Brain pericyte (primary cell): ENCODE results near the gene SAG.

Experiments used
- DNase-seq: peaks from one replicate; pipeline ENCODE4 v3.0.0-alpha.2; 2012; ENCODE audit warnings: low read depth, low spot score

Gene SAG

DNA sequence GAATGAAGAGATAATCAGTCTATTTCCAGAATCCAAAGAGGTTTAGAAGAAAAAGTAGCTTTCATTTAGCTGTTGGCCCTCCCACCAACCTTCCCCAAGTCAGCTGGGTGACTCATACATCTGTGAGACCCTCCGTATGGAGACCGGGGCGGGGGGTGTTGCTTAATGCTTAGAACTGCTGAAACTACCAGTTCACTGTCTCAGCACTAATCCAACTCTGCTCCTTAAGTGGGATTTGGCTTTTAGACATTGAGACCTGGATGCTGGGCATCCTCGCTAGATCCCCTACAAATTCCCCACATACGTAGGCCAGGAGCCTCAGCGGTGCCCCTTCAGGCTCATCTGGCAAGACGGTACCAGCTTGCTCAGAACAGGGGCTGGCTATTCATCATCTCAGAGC, at the start of gene SAG:
Gene SAG, plus strand, starts transcription at position 252 of the 400 bp plus-strand sequence. CDS start 1,374 bp downstream, outside the sequence.
- no peak for DNase-seq

DNA sequence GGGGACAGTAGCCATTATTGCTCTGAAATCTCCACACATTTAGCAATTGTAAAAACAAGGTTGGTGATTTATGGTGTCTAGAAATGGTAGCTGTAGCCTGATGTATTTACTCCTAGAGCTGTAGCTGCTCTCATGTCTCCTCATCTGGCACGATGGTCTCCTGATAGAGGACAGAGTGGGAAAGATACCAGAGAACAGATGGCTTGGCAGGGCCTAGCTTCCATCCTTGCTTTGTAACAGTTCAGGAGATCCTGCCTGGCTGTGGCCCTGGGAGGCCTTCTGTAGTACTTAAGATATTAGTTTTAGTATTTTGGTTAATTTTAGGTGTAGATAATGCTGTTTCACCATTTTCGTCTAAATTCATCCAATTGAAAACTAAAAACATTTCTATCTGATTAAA, 49.4 kb upstream of the SAG start:
- no peak for DNase-seq

DNA sequence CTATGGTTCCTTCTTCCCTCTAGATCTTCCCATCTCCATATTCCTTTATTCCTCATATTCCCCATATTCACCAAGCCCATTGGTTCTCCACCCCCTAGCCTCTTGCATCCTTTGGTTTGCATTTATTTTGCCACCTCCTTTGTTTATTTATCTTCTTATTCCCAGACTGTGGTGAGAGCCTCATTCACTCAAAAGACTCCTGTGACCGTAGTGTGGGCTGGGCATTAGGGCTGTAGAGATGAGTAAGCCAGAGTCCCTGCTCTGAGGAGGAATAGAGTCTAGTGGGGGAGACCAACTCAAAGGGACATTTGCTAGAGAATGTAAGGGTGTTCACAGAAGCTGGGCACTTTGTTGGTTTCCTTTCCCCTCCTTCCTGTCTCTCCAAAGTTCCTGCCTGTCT, 47.9 kb upstream of the SAG start:
- DNase-seq, result no peak

GRCh38 chr2:233260661-233261060, 47.0 kb upstream of the SAG start:
- DNase-seq, result no peak

- DNase-seq, result no peak
These were observed 45.6 kb upstream of the SAG start for GRCh38 chr2:233261819-233262555.

DNA sequence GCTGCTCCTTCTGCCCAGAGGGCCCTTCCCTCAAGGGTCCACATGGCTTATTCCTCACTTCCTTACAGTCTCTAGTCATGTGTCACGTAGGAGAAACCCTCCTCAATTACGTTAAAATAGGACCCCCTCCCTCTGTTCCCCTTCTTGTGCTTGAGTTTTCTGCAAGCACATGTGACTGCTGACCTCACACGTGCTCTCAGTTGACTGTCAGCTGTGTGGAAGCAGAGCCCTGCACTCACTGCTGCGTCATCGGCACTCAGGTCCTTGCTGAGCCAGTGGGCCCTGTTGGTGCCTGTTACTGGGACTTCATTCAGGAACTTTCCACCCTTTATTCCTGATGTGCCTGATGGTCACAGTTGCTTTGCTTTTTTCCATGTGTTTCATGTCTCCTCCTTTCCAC, 45.1 kb upstream of the SAG start:
- no peak for DNase-seq

- no peak for DNase-seq
These were observed 44.5 kb upstream of the SAG start for GRCh38 chr2:233263045-233263570.

GRCh38 chr2:233264667-233265066, 42.9 kb upstream of the SAG start:
- DNase-seq, result no peak

GRCh38 chr2:233265899-233266431, 41.7 kb upstream of the SAG start:
- no peak for DNase-seq

GRCh38 chr2:233266481-233266880, 41.1 kb upstream of the SAG start:
- DNase-seq, result no peak

GRCh38 chr2:233267516-233268245, 39.9 kb upstream of the SAG start:
- no peak for DNase-seq

DNA sequence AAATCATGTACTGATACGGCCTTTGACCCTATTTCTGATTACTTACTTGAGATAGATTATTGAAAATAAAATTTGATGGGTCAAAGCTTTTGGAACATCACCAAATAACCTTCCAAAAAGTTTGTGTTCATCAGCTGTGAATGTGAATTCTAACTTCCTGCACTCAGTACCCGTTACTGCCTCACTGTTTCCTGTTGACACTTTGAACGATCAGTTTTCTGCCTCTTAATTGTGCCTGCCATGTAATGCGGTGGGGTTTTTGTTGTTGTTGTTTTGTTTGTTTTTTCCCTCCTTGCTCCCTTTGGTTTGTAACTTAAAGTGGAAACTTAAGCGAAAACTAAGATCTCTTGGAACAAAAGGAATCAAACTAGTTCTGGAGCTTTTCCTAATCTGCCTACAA, 37.2 kb upstream of the SAG start:
- no peak for DNase-seq

GRCh38 chr2:233270951-233271350, 36.7 kb upstream of the SAG start:
- DNase-seq, result no peak

DNA sequence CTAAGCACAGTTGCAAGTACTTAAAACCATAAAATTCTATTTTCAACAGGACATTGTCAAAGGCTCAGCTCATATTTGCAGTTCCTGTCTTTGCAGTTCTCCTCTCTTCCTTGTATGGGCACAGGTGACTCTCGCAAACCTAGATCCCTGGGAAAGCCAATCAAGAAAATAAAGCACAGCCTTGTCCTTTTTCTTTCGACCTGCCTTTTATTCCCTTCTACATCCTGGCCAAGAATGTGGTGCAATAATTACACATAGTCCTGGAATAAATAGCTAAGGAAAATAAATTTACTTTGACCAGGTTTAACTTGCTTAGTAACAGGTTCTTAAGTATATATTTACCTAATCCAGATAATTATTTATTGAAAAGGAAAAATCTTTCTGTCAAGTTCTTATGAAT, 35.9 kb upstream of the SAG start:
- DNase-seq, result no peak

DNA sequence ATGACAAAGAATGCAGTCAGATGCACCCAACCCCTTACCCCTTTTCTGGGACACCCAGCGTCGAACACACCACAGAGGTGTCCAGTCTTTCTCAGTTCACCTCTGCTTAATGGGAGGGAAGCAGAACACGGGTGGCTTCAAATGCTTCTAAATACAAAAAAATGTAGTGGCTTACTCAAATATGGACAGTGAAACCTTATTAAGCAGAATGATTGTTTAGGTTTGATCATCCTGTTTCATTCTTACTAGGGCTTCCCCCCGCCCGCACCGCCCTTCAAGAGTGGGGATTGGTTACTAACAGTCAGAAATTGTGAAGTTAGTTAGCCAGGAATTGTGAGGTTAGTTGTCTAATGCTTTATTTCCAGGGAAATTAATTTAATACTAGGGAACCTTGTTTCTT, 34.5 kb upstream of the SAG start:
- DNase-seq, result no peak

DNA sequence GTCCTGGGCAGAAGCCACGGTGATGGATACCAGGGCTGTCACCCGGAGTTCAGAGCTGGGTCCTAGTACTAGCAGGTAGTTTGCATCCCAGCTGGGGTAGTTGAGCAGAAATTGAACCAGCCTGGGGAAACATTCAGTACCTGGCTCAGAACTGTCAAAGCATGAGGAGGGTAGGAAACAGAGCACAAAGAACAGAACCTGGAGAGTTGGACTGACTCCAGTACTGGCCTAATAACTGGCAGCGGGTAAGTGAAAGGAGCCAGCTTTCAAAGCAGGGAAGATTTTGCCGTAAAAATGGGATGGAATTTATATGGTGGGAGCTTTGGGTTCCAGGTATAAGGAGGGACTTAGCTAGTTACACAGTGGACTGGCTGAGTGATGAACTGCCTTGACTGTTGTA, 32.4 kb upstream of the SAG start:
- no peak for DNase-seq

DNA sequence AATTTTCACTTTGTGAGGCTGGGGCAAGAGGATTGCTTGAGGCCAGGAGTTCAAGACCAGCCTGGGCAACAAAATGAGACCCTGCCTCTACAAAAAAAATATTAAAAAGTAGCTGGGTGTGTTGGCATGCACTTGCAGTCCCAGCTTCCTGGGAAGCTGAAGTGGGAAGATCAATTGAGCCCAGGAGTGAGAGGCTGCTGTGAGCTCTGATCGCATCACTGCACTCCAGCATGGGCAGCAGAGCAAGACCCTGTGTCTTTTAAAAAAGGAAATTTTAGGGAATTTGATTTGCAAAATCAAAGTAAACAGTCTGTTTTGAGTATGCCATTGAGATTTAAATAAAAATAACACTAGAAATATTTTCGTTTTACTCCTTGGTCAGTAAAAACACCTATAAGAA, 28.7 kb upstream of the SAG start:
- no peak for DNase-seq

GRCh38 chr2:233280114-233280693, 27.4 kb upstream of the SAG start:
- DNase-seq, result no peak

- no peak for DNase-seq
These were observed 26.1 kb upstream of the SAG start for GRCh38 chr2:233281553-233281952.

- DNase-seq, result no peak
These were observed 25.5 kb upstream of the SAG start for GRCh38 chr2:233281992-233282603.

DNA sequence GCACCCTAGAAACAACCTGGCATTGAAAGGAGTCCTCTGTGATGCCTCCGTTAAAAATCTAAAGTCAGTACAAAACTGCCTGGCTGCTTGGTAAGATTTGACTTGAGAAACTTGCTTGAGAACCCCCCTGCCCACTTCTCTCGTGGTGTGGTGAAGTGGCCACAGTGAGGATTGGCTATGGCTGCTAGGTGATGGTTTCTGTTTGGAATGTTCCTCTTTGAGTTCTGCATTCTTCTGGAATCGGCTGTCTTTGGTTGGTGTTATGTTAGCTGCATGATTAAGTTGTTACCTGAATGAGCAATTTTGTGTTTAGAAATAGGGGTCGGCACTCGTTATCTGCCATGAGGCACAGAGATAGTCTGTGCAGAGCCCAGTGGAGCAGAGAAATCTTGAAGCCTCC, 21.7 kb upstream of the SAG start:
- no peak for DNase-seq

- no peak for DNase-seq
These were observed 19.7 kb upstream of the SAG start for GRCh38 chr2:233287871-233288270.
